A549 (cell line): ENCODE results near the gene PRAC1. TPM values are rescaled to one million over a fixed set of nuclear protein-coding genes. Genes with fewer than 3 reads are reported as not detected.

Experiments
- ATAC-seq, 2 experiments: fragments of 200-7000 bp in 1 of 2; fragments of >200 bp in 1 of 2; cut with Nextera tagmentation in 1 of 2; cut with Tn5 transposase in 1 of 2; 3 replicates each; pipeline versions ENCODE4 v1.8.0 to v1.9.1; 2018 to 2020; ENCODE audit warnings: mild to moderate bottlenecking in 1 of 2, moderate library complexity in 1 of 2
- CTCF ChIA-PET: fragments of 300-600 bp; sonication (Branson Sonifier 250); formaldehyde crosslinking; extraction: SDS; loops from one replicate; lab custom pipeline; 2021; ENCODE audit warnings: antibody characterized with exemption, inconsistent platforms; lab: Yijun Ruan, JAX
- POLR2A ChIA-PET: fragments of 350-600 bp; formaldehyde crosslinking; extraction: SDS; loops from one replicate; lab custom pipeline; 2021; ENCODE audit warnings: antibody characterized with exemption, inconsistent platforms; lab: Yijun Ruan, JAX
- DNase-seq, 2 experiments: peaks; one replicate each; pipeline versions ENCODE4 v3.0.0 to v3.0.0-alpha.2; 2011 to 2016; ENCODE audit warnings: low read depth in 1 of 2, low spot score in 1 of 2
- FAIRE-seq: peaks from 2 replicates; lab custom pipeline; 2011; peaks lifted over from hg19 to GRCh38; lab: Jason Lieb, UNC
- H3K27ac ChIP-seq, 2 experiments: fragments of >200 bp; sonication (Bioruptor Twin); formaldehyde crosslinking; 3 replicates each; pipeline ENCODE4 v1.5.1; 2016 to 2017
- H3K4me1 ChIP-seq: fragments of >200 bp; sonication (Bioruptor Twin); formaldehyde crosslinking; 3 replicates; pipeline ENCODE4 v1.6.1; 2016
- H3K4me2 ChIP-seq: fragments of >200 bp; sonication (Bioruptor Twin); formaldehyde crosslinking; 3 replicates; pipeline ENCODE4 v1.6.1; 2016
- H3K4me3 ChIP-seq: fragments of >200 bp; sonication (Bioruptor Twin); formaldehyde crosslinking; 3 replicates; pipeline ENCODE4 v1.5.1; 2016
- H3K9me3 ChIP-seq: fragments of >200 bp; sonication (Bioruptor Twin); formaldehyde crosslinking; 3 replicates; pipeline ENCODE4 v1.6.1; 2016
- CEBPB ChIP-seq, 2 experiments: fragments of >200 bp in 1 of 2; sonication (Bioruptor Twin) in 1 of 2; formaldehyde crosslinking in 1 of 2; IDR thresholded peaks; 2 replicates each; pipeline ENCODE4 v1.6.1; 2012 to 2016
- CHD2 ChIP-seq: fragments of 150-350 bp; IDR thresholded peaks from 2 replicates; pipeline ENCODE4 v1.6.1; 2014; ENCODE audit warnings: low read length; ENCODE audit not compliant: partially characterized antibody
- CHD4 ChIP-seq: fragments of 200-600 bp; sonication (generic); IDR thresholded peaks from 2 replicates; pipeline ENCODE4 v1.6.1; 2016; ENCODE audit warnings: antibody characterized with exemption, mild to moderate bottlenecking, borderline replicate concordance
- EHF ChIP-seq: fragments of 250-450 bp; sonication (Bioruptor Pico); IDR thresholded peaks from 2 replicates; pipeline ENCODE4 v1.5.0; 2020; ENCODE audit warnings: mild to moderate bottlenecking
- EHMT2 ChIP-seq: fragments of 200-600 bp; sonication (generic); IDR thresholded peaks from 2 replicates; pipeline ENCODE4 v1.6.1; 2016; ENCODE audit warnings: antibody characterized with exemption, low read depth, mild to moderate bottlenecking, moderate library complexity
- FOSB ChIP-seq: fragments of 250-450 bp; sonication (Bioruptor Pico); IDR thresholded peaks from 2 replicates; pipeline ENCODE4 v1.5.0; 2020; ENCODE audit warnings: mild to moderate bottlenecking, moderate library complexity
- FOSL2 ChIP-seq, 2 experiments: fragments of 450-650 bp in 1 of 2; fragments of >200 bp in 1 of 2; sonication (Bioruptor Twin) in 1 of 2; formaldehyde crosslinking; IDR thresholded peaks; 2 replicates each; pipeline versions ENCODE4 v1.5.0 to v1.6.1; 2016 to 2020; ENCODE audit warnings: mild to moderate bottlenecking in 1 of 2, moderate library complexity in 1 of 2
- GATA3 ChIP-seq: IDR thresholded peaks from 2 replicates; pipeline ENCODE4 v1.6.1; 2012; ENCODE audit warnings: borderline replicate concordance
- HEYL ChIP-seq: fragments of 250-450 bp; sonication (Bioruptor Pico); IDR thresholded peaks from 2 replicates; pipeline ENCODE4 v1.8.0; 2021; ENCODE audit warnings: mild to moderate bottlenecking, moderate library complexity
- HMGXB4 ChIP-seq: fragments of 250-450 bp; sonication (Bioruptor Pico); IDR thresholded peaks from 2 replicates; pipeline ENCODE4 v1.5.0; 2021; ENCODE audit warnings: mild to moderate bottlenecking, moderate library complexity, borderline replicate concordance
- JUNB ChIP-seq: fragments of >200 bp; sonication (Bioruptor Twin); formaldehyde crosslinking; IDR thresholded peaks from 2 replicates; pipeline ENCODE4 v1.6.1; 2016
- KDM1A ChIP-seq: fragments of 200-600 bp; sonication (generic); IDR thresholded peaks from 2 replicates; pipeline ENCODE4 v1.6.1; 2016; ENCODE audit warnings: low read depth, mild to moderate bottlenecking
- KDM5A ChIP-seq: fragments of 200-600 bp; sonication (generic); IDR thresholded peaks from 2 replicates; pipeline ENCODE4 v1.6.1; 2016; ENCODE audit warnings: antibody characterized with exemption, mild to moderate bottlenecking
- MAFK ChIP-seq: fragments of 450-650 bp; IDR thresholded peaks from 2 replicates; pipeline ENCODE4 v1.6.1; 2014; ENCODE audit not compliant: partially characterized antibody
- MAX ChIP-seq: IDR thresholded peaks from 2 replicates; pipeline ENCODE4 v1.6.1; 2012
- NFE2L2 ChIP-seq: fragments of 150-350 bp; conservative IDR thresholded peaks from 2 replicates; pipeline ENCODE4 v1.6.1; 2014; ENCODE audit warnings: low read length
- PHF8 ChIP-seq: fragments of 200-600 bp; sonication (generic); IDR thresholded peaks from 2 replicates; pipeline ENCODE4 v1.6.1; 2016; ENCODE audit warnings: low read depth, mild to moderate bottlenecking, antibody characterized with exemption, moderate library complexity, borderline replicate concordance
- POLR2AphosphoS2 ChIP-seq: conservative IDR thresholded peaks from 2 replicates; pipeline ENCODE4 v1.6.1; 2012; ENCODE audit warnings: low read length, improper control_type of control experiment, inconsistent platforms
- RAD21 ChIP-seq, 2 experiments: fragments of >200 bp in 1 of 2; sonication (Bioruptor Twin) in 1 of 2; formaldehyde crosslinking in 1 of 2; IDR thresholded peaks in 1 of 2; conservative IDR thresholded peaks in 1 of 2; 2 replicates in 1 of 2; 3 replicates in 1 of 2; pipeline ENCODE4 v1.6.1; 2012 to 2018; ENCODE audit warnings: inconsistent platforms in 1 of 2
- RARB ChIP-seq: fragments of 250-450 bp; sonication (Bioruptor Pico); IDR thresholded peaks from 2 replicates; pipeline ENCODE4 v1.8.0; 2021; ENCODE audit warnings: mild to moderate bottlenecking, moderate library complexity
- RCOR1 ChIP-seq: fragments of 150-350 bp; IDR thresholded peaks from 2 replicates; pipeline ENCODE4 v1.6.1; 2014; ENCODE audit warnings: antibody characterized with exemption, low read length, low read depth
- RFX5 ChIP-seq: fragments of 450-650 bp; IDR thresholded peaks from 2 replicates; pipeline ENCODE4 v1.7.1; 2014; ENCODE audit warnings: antibody characterized with exemption, mild to moderate bottlenecking, moderate library complexity
- SMC3 ChIP-seq: fragments of >200 bp; sonication (Bioruptor Twin); formaldehyde crosslinking; IDR thresholded peaks from 3 replicates; pipeline ENCODE4 v1.6.1; 2018; ENCODE audit warnings: inconsistent platforms
- SREBF2 ChIP-seq: fragments of 450-650 bp; IDR thresholded peaks from 2 replicates; pipeline ENCODE4 v1.6.1; 2014; ENCODE audit warnings: mild to moderate bottlenecking, moderate library complexity
- ZSCAN20 ChIP-seq: fragments of 250-450 bp; sonication (Bioruptor Pico); IDR thresholded peaks from 2 replicates; pipeline ENCODE4 v1.8.0; 2022; ENCODE audit warnings: mild to moderate bottlenecking, moderate library complexity
- WGBS: methylation state at CpG from one replicate; pipeline ENCODE4 v1.1.6; 2017; ENCODE audit errors: missing lambda C conversion rate; 5-methylcytosine and 5-hydroxymethylcytosine counted together
- polyA plus RNA-seq, 4 experiments: library from polyadenylated mRNA; depleted of rRNA in 3 of 4; stranded (reverse); fragments of >200 nt; fragmentation: RNase III in 1 of 4; extraction: RNeasy Plus Mini Kit Qiagen cat#74134 plus additional on column Dnase treatment in 1 of 4; gene quantifications; 2 replicates in 3 of 4; 3 replicates in 1 of 4; pipeline ENCODE4 v1.2.3, GENCODE V29; 2011 to 2017
- TF ChIP-seq, protein P1 (sequence below): fragments of >200 bp; sonication (Bioruptor Twin); formaldehyde crosslinking; IDR thresholded peaks from 2 replicates; pipeline ENCODE4 v1.6.1; 2016
- TF ChIP-seq, protein P2 (sequence below): fragments of 450-650 bp; IDR thresholded peaks from 2 replicates; pipeline ENCODE4 v1.6.1; 2014; ENCODE audit warnings: antibody characterized with exemption
- TF ChIP-seq, protein P3 (sequence below): IDR thresholded peaks from 2 replicates; pipeline ENCODE4 v1.6.1; 2012; ENCODE audit warnings: low read depth, borderline replicate concordance
- TF ChIP-seq, protein P4 (sequence below): fragments of 200-600 bp; sonication (generic); IDR thresholded peaks from 2 replicates; pipeline ENCODE4 v1.6.1; 2016; ENCODE audit warnings: antibody characterized with exemption, mild to moderate bottlenecking, moderate library complexity

PRAC1 gene
- polyA plus RNA-seq, 2 of the 4 experiments (the other 2 are of a cell fraction) = not detected

DNA sequence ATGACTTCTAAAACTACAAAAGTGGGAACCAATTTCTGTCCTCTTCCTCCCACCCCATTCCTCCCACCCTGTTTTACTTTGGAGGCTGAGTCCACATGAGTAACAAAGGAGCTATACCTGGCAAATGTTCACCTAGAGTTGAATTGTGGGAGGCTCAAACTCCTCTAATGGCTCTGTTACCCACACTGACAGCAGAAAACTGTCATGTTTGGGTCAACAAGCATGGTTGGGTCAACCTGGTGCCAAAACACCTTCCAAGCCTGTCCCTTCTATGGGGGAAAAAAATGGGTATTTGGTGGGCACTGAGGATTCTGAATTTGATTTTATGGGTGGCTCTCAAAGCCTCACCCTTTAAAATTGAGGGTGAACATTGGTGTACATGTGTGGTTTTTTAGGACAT lies 18.2 kb upstream of the PRAC1 start:
- no peaks in the 10 kb centered on the region for H3K4me1 ChIP-seq
- no peaks in the 10 kb centered on the region for H3K9me3 ChIP-seq
- no peak overlapping the region for H3K27ac ChIP-seq
- H3K4me2 ChIP-seq = no peak overlapping the region
- ChIA-PET POLR2A (no interaction called here), CTCF (interaction anchor here (0.7 to 11.0 kb wide), 5 partner anchors 11 to 139 kb away, joined by 3 to 164 read pairs (median 4); partner anchors contain the start of genes HOXB13, PRAC1 and PRAC2)
- FAIRE-seq (no peak), ATAC-seq (no peak), DNase-seq (no peak)
- no peak overlapping the region for H3K4me3 ChIP-seq
- TF ChIP-seq HEYL = no peak
- no peak for TF ChIP-seq EHF (CRISPR knock-in tag)
- no peak for TF ChIP-seq CHD4
- TF ChIP-seq NFE2L2 = no peak
- TF ChIP-seq EHMT2 = no peak
- no peak for TF ChIP-seq KDM5A
- no peak for TF ChIP-seq RFX5
- no peak for TF ChIP-seq KDM1A
- TF ChIP-seq HMGXB4 = no peak
- no peak for TF ChIP-seq MAFK
- no peak for TF ChIP-seq CHD2
- no peak for TF ChIP-seq MAX
- TF ChIP-seq, protein P1, sequence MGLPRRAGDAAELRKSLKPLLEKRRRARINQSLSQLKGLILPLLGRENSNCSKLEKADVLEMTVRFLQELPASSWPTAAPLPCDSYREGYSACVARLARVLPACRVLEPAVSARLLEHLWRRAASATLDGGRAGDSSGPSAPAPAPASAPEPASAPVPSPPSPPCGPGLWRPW = no peak
- no peak for TF ChIP-seq POLR2AphosphoS2
- no peak for TF ChIP-seq RCOR1
- TF ChIP-seq SREBF2 = no peak
- no peak for TF ChIP-seq FOSL2 (IDR thresholded peaks at IDR 0.05)
- TF ChIP-seq FOSL2 (CRISPR knock-in tag; IDR thresholded peaks at IDR 0.05) = no peak
- TF ChIP-seq CEBPB (IDR thresholded peaks at IDR 0.05) = no peak

DNA sequence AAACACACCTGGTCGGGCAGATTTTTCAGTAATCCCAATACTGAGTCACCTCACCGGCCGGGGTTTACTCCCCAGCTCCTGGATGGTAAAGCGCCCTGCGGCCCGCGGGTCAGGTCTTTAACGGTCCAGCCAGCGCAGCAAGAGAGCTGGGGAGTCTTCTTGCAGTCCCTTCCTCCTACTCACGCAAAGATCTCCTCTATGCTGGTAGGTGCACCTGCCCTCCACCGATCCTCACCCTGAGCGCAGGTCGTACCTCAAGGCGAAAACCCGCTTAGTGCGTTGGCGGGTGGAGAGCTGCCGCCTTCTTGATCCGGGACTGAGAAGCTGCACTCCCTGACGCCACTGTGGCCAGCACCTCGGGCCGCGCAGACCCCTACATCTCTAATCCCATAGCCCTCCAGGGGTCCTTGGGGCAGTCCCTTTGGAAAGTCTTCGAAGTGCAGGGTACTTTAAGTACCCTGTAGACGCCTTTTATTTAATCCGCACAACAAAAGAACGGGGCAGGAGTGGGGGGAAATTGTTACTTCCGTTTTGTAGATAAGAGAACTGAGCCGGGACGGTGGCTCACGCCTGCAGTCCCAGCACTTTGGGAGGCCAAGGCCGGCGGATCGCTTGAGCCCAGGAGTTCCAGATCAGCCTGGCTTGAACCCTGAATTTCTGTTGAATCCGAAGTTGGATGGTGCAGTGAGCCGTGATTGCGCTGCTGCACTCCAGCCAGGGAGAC lies 16.6 kb upstream of the PRAC1 start:
- 83% methylated on average over 37 of the region's 37 CpGs for WGBS
- no peak for TF ChIP-seq POLR2AphosphoS2
- TF ChIP-seq SMC3 = no peak
- TF ChIP-seq ZSCAN20 (CRISPR knock-in tag) = no peak
- TF ChIP-seq JUNB = no peak
- TF ChIP-seq PHF8 = no peak
- TF ChIP-seq RCOR1 = no peak
- TF ChIP-seq, protein P2, sequence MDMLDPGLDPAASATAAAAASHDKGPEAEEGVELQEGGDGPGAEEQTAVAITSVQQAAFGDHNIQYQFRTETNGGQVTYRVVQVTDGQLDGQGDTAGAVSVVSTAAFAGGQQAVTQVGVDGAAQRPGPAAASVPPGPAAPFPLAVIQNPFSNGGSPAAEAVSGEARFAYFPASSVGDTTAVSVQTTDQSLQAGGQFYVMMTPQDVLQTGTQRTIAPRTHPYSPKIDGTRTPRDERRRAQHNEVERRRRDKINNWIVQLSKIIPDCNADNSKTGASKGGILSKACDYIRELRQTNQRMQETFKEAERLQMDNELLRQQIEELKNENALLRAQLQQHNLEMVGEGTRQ = no peak
- TF ChIP-seq GATA3 = no peak
- no peak for TF ChIP-seq EHMT2
- no peak for TF ChIP-seq KDM5A
- no peak for TF ChIP-seq RARB (CRISPR knock-in tag)
- no peak for TF ChIP-seq FOSB (CRISPR knock-in tag)
- TF ChIP-seq, protein P3, sequence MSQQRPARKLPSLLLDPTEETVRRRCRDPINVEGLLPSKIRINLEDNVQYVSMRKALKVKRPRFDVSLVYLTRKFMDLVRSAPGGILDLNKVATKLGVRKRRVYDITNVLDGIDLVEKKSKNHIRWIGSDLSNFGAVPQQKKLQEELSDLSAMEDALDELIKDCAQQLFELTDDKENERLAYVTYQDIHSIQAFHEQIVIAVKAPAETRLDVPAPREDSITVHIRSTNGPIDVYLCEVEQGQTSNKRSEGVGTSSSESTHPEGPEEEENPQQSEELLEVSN = no peak
- TF ChIP-seq, protein P4, sequence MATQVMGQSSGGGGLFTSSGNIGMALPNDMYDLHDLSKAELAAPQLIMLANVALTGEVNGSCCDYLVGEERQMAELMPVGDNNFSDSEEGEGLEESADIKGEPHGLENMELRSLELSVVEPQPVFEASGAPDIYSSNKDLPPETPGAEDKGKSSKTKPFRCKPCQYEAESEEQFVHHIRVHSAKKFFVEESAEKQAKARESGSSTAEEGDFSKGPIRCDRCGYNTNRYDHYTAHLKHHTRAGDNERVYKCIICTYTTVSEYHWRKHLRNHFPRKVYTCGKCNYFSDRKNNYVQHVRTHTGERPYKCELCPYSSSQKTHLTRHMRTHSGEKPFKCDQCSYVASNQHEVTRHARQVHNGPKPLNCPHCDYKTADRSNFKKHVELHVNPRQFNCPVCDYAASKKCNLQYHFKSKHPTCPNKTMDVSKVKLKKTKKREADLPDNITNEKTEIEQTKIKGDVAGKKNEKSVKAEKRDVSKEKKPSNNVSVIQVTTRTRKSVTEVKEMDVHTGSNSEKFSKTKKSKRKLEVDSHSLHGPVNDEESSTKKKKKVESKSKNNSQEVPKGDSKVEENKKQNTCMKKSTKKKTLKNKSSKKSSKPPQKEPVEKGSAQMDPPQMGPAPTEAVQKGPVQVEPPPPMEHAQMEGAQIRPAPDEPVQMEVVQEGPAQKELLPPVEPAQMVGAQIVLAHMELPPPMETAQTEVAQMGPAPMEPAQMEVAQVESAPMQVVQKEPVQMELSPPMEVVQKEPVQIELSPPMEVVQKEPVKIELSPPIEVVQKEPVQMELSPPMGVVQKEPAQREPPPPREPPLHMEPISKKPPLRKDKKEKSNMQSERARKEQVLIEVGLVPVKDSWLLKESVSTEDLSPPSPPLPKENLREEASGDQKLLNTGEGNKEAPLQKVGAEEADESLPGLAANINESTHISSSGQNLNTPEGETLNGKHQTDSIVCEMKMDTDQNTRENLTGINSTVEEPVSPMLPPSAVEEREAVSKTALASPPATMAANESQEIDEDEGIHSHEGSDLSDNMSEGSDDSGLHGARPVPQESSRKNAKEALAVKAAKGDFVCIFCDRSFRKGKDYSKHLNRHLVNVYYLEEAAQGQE = no peak
- no peak for TF ChIP-seq RAD21 (conservative IDR thresholded peaks at IDR 0.05 in 1 of 2, IDR thresholded peaks at IDR 0.05 in 1 of 2)
- H3K4me3 ChIP-seq = no peak overlapping the region
- no peak overlapping the region for H3K27ac ChIP-seq
- no peak for FAIRE-seq
- H3K9me3 ChIP-seq = no peaks in the 10 kb centered on the region
- H3K4me2 ChIP-seq = no peak overlapping the region
- CTCF ChIA-PET = interaction anchor here (0.7 to 33.0 kb wide), 5 partner anchors 16 to 141 kb away, joined by 3 to 852 read pairs (median 164); partner anchors contain the start of genes HOXB13, PRAC1 and PRAC2
- POLR2A ChIA-PET = no interaction called here
- ATAC-seq = no peak
- H3K4me1 ChIP-seq = no peaks in the 10 kb centered on the region
- DNase-seq = no peak
